CD4-positive, alpha-beta T cell treated with Interleukin-6 at 100 ng/mL for 8 hours (primary cell): ENCODE data around the gene TTLL3.

Source experiments
- DNase-seq: peaks from one replicate; pipeline ENCODE4 v3.0.0-alpha.2; 2020; ENCODE audit warnings: mixed read lengths, low spot score

The TTLL3 gene

GRCh38 chr3:9780910-9781309 lies 29.2 kb upstream of the TTLL3 start:
- no peak for DNase-seq

- no peak for DNase-seq
Observed at GRCh38 chr3:9781551-9781950, 28.5 kb upstream of the TTLL3 start.

- DNase-seq, result no peak
Observed at GRCh38 chr3:9781978-9782603, 28.0 kb upstream of the TTLL3 start.

GRCh38 chr3:9782770-9783169 lies 27.3 kb upstream of the TTLL3 start:
- DNase-seq, result no peak

GRCh38 chr3:9783954-9784353 lies 26.1 kb upstream of the TTLL3 start:
- no peak for DNase-seq

- no peak for DNase-seq
Observed at GRCh38 chr3:9784965-9785364, 25.1 kb upstream of the TTLL3 start.

- DNase-seq, result no peak
Observed at GRCh38 chr3:9785602-9786001, 24.5 kb upstream of the TTLL3 start.

- DNase-seq, result no peak
Observed at GRCh38 chr3:9786209-9786739, 23.8 kb upstream of the TTLL3 start.

GRCh38 chr3:9786825-9787669 lies 23.0 kb upstream of the TTLL3 start:
- no peak for DNase-seq

- no peak for DNase-seq
Observed at GRCh38 chr3:9787714-9788113, 22.3 kb upstream of the TTLL3 start.

- no peak for DNase-seq
Observed at GRCh38 chr3:9791127-9791526, 18.9 kb upstream of the TTLL3 start.

GRCh38 chr3:9791790-9792404 lies 18.2 kb upstream of the TTLL3 start:
- DNase-seq, result no peak

GRCh38 chr3:9792405-9793160 lies 17.5 kb upstream of the TTLL3 start, which contains the start of the genes ARPC4 and TADA3:
Gene ARPC4 (plus strand): TSS chr3:9793082. CDS start chr3:9793122, 40 bp downstream.
Gene TADA3 (minus strand): TSS chr3:9792473. CDS start chr3:9791466, 1,007 bp downstream.
- peak; percentile 88 for DNase-seq

- no peak for DNase-seq
Observed at GRCh38 chr3:9793161-9793781, 16.8 kb upstream of the TTLL3 start.

GRCh38 chr3:9794400-9794799 lies 15.7 kb upstream of the TTLL3 start:
- DNase-seq, result no peak

- DNase-seq, result no peak
Observed at GRCh38 chr3:9795207-9795606, 14.9 kb upstream of the TTLL3 start.

GRCh38 chr3:9797196-9797945 lies 12.7 kb upstream of the TTLL3 start:
- DNase-seq, result no peak

- no peak for DNase-seq
Observed at GRCh38 chr3:9800529-9800928, 9.5 kb upstream of the TTLL3 start.

GRCh38 chr3:9803494-9803893 lies 6.6 kb upstream of the TTLL3 start:
- DNase-seq, result no peak

- no peak for DNase-seq
Observed at GRCh38 chr3:9804996-9805395, 5.1 kb upstream of the TTLL3 start.

GRCh38 chr3:9806137-9806536 lies 3.9 kb upstream of the TTLL3 start:
- no peak for DNase-seq
